DMS114 treated with DMSO at 0.1 percent for 48 hours (cell line): ENCODE data around the gene SORD.
A peak's percentile ranks its signal among the peaks of the same experiment; 100 is the strongest.
"Not testable (repeated sequence)": the region's sequence is repeated elsewhere in the genome, so short reads cannot be mapped to it uniquely, and the experiment has no call there.

Experiments
- DNase-seq: peaks from one replicate; lab custom pipeline; 2025; ENCODE audit not compliant: unreplicated experiment; lab: John Stamatoyannopoulos, UW

The SORD gene

DNA sequence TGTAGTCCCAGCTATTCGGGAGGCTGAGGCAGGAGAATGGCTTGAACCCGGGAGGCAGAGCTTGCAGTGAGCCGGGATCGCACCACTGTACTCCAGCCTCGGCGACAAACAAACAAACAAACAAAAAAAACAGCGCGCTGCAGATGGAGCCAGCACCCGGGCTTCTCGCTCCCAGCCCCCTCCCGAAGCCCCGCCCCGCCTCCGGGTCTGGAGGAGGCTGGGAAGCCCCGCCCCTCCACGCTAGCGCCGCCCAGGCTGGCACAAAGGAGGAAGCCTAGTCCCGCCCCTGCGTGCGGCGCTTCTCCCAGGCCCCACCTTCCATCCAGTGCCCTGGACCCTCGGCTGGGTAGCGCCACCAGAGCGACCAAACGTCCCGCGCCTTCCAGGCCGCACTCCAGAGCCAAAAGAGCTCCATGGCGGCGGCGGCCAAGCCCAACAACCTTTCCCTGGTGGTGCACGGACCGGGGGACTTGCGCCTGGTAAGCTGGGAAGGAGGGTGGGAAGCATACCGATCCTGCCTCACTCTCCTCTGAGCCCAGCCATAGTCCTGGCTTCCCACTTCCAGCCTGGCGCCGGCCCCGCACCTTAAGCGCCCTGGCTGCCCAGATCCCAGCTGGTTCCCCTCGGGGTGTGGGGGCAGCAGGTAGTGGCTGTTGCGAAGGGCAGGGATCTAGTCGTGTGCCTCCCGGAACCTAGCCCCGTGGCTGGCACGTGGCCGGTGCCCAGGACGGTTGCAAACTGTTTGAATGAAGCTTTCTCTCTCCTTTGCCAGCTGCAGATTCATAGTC, at the start of gene SORD:
TSS of gene SORD (plus strand) at position 325 of the 788 bp plus-strand sequence. CDS start at position 414, 89 bp downstream.
- DNase-seq: peak; percentile 70

- DNase-seq: not testable (repeated sequence)
Measured at GRCh38 chr15:44976183-44976582, 46.8 kb upstream of the SORD start.

DNA sequence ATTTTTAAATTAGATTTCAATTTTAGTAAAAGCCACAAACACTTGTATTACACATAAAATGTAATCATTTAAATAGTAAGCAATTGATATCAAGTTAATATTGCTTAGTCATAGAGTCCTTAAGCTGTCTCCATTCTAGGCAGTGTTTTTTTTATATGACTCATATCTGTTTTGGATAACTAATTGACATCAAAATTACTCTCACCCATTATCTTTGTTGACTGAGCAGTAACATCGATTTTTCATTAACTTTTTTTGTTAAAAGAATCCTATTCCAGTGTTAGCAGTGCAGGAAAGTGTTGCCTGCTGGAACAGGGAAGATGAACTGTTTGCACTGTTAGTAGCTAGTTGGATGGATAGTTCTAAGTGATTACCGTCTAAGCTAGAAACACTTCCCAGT, 45.2 kb upstream of the SORD start:
- not testable (repeated sequence) for DNase-seq

- DNase-seq: not testable (repeated sequence)
Measured at GRCh38 chr15:44979617-44980339, 43.2 kb upstream of the SORD start.

DNA sequence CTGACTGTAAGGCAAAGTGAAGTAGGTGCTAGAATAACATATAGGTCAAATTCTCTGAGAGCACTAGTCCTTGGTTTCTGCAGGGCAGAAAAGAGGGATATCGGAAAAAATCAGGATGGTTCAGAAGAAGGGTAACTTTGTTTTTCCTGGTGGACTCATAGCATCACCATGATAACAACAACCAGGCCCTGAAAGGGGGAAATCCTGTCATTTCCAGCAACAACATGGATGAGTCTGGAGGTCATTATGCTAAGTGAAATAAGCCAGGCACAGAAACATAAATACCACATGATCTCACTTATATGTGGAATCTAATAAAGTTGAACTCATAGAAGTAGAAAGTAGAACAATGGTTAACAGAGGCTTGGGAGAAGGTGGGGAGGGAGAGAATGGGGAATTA, 38.9 kb upstream of the SORD start:
- not testable (repeated sequence) for DNase-seq

DNA sequence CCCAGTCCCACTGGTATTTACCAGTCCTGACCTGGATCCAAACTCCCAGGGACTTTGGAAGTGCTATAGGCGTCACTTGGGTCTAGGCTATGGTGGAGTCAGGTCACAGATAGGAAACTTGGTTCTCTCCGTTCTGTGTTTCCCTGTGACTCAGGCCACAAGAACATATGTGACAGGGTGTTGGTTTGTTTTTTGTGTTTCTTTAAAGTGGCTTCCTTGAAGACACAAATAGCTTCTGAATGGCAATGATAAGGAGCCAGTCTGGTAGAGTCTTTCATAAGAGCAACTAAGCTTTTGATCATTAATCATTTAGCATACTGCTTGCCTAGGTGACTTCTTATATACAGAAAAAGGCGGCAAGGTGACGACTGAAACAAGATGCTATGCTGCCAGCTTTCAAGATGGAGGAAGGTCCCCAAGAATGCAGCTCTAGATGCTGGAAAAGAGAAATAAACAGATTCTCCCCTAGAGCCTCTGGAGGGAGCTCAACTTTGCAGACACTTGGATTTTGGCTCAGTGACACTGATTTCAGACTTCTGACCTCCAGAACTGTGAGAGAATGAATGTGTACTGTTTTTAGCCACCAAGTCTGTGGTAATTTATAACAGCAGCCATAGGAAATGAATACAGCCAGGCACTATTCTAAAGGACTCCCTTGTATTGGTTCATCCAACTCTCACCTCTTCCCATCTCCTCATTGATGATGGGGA, 36.5 kb upstream of the SORD start:
- not testable (repeated sequence) for DNase-seq

DNA sequence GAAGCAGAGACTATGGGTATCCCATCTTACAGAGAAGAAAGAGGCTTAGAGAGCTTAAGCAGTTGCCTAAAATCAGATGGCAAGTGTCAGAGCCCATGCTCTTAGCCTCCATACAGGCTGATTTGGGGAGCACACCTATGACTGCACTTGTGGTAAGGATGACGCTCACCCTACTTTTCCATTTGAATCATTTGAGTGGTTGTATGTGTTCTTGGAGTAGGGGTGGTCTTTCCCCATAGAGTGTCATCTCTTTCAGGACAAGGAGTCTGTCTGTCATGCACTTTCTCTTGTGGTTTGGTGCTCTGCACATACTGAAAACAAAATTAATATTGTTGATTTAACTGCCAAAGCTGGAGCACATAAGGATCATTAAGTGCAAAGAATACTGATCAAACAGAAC, 35.3 kb upstream of the SORD start:
- not testable (repeated sequence) for DNase-seq

DNA sequence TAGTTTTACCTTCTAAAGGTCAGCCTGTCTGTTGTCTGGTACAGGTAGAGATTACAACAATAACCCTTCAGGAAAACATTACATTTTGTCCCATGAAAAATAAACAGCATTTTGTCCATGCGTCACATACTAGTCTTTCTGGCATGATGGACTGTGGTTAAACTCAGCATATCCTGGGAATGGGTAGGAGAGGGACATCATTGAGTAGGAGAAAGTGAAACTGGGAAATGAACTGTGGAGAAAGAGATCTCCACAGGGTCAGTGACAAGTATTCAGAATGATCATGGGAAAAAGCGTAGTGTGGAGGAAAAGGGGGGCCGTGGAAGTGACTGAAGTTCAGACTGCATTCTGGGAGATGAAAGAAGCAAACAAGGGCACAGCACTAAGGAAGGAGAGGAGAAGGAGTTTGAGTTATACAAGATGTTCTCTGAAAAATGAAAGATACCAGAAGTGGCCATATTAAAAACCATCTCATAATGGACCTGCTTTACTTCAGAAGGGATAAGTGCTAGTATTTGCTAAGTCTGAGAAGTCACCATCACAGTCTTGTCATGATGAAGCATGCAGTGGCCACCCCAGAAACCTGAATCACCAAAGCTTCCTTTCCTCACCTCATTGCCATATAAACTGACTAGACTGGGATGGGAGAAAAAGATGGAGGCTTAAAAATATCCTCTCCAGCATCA, 34.7 kb upstream of the SORD start:
- not testable (repeated sequence) for DNase-seq

GRCh38 chr15:44988870-44989219, 34.1 kb upstream of the SORD start:
- not testable (repeated sequence) for DNase-seq

DNA sequence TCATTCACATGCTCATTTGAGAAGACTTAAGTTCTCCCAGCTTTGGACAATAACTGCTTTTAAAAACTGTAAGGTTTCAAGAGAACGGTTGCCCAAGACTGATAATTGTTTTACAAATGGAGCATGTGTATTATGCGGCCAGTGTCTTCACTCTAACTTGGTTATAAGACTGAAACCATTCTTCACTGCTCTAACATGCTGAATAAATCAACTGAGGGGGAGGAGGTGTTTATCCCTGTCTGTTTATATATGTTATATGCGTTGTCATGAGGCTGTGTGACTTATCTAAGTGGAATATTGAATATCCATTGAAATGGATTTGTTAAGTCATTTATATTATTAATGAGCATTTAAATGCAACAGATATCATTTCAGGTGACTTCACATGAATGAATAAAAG, 25.4 kb upstream of the SORD start:
- not testable (repeated sequence) for DNase-seq

DNA sequence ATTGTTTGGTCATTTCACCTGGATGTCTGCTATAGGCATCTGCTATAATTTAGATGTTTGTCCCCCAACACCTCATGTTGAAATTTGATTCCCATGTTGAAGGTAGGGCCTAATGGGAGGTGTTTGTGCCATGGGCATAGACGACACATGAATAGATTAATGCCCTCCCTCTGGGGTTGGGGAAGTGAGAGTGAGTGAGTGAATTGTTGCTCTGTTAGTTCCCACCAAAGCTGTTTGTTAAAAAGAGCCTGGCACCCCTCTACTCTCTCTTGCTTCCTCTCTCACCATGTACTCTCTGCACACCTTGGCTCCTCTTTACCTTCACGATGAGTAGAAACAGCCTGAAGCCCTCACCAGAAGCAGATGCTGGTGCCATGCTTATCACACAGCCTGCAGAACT, 23.9 kb upstream of the SORD start:
- no peak for DNase-seq

DNA sequence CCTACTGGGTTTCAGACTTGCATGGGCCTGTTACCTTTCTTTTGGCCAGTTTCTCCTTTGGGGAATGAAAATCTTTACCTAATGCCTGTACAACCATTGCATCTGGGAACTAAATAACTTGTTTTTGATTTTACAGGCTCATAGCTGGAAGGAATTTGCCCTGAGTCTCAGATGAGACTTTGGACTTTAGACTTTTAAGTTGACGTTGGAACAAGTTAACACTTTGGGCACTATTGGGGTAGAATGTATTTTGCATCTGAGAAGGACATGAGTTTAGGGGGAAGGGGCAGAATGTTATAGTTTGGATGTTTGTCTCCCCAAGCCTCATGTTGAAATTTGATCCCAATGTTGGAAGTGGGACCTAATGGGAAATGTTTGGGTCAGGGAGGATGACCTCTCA, 21.8 kb upstream of the SORD start:
- DNase-seq: not testable (repeated sequence)

GRCh38 chr15:45003731-45004410, 19.1 kb upstream of the SORD start:
- not testable (repeated sequence) for DNase-seq

- DNase-seq: not testable (repeated sequence)
Measured at GRCh38 chr15:45004590-45005175, 18.3 kb upstream of the SORD start.

DNA sequence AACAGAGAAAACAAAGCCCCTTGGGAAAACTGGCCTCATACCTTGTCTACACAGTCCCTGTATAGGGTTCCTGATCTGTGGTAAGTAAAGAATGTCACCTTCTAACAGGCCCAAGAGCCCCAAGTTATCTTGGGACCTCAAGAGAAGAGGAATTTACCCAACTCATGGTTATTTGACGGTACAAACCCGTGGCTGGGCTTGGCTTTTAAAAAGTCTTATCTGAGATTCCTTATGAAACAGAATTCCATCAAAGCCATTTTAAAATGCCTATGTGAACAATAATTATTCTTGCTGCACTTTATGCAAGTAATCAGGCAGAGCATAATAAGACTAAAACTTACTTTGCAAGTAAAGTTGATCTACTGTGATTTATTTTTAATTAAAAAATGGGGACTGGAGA, 13.9 kb upstream of the SORD start:
- DNase-seq: no peak

DNA sequence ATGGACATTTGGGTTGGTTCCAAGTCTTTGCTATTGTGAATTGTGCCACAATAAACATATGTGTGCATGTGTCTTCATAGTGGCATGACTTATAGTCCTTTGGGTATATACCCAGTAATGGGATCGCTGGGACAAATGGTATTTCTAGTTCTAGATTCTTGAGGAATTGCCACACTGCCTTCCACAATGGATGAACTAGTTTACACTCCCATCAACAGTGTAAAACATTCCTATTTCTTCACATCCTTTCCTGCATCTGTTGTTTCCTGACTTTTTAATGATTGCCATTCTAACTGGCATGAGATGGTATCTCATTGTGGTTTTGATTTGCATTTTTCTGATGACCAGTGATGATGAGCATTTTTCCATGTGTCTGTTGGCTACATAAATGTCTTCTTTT, 7.9 kb upstream of the SORD start:
- DNase-seq: not testable (repeated sequence)

DNA sequence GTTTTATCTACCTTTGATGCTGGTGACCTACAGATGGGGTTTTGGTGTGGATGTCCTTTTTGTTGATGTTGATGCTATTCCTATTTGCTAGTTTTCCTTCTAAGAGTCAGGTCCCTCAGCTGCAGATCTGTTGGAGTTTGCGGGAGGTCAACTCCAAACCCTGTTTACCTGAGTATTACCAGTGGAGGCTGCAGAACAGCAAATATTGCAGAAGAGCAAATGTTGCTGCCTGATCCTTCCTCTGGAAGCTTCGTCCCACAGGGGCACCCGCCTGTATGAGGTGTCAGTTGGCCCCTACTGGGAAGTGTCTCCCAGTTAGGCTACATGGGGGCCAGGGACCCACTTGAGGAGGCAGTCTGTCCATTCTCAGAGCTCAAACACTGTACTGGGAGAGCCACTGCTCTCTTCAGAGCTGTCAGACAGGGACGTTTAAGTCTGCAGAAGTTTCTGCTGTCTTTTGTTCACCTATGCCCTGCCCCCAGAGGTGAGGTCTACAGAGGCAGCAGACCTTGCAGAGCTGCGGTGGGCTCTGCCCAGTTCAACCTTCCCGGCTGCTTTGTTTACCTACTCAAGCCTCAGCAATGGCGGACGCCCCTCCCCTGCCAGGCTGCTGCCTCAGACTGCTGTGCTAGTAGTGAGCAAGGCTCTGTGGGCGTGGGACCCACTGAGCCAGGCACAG, 2.6 kb upstream of the SORD start:
- not testable (repeated sequence) for DNase-seq

DNA sequence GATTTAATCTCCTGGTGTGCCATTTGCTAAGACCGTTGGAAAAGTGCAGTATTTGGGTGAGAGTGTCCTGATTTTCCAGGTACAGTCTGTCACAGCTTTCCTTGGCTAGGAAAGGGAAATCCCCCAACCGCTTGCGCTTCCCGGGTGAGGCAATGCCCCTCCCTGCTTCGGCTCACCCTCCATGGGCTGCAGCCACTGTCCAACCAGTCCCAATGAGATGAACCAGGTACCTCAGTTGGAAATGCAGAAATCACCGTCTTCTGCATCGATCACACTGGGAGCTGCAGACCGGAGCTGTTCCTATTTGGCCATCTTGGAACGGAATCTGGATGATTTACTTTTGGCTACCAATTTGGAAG, 2.1 kb upstream of the SORD start:
- DNase-seq: not testable (repeated sequence)

DNA sequence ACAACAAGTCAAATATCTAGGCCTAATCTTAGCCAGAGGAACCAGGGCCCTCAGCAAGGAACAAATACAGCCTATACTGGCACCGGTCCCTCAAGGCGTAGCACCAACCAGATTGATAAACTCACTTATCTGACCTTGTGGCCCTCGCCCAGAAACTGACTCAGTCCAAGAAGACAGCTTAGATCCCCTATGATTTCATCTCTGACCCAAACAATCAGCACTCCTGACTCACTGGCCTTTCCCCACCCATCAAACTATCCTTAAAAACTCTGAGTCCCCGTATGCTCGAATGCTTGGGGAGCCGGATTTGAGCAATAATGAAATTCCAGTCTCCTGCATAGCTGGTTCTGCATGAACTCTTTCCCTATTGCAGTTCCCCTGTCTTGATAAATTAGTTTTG, 1.6 kb upstream of the SORD start:
- no peak for DNase-seq
